ENCODE results near the gene RPRD1A.

RPRD1A gene

DNA sequence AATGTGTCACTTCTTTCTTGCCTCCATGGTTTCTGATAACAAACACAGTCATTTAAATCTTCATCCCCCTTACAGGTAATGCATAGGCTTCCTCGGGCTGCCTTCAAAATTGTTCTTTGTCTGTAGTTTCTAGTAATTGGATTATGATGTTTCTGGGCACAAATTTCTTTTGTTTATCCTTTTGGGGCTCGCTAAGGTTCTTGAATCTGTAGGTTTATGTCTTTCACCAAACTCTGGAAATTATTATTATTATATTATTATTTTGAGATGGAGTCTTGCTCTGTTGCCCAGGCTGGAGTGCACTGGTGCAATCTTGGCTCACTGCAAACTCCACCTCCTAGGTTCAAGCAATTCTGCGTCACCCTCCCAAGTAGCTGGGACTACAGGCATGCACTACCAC lies 111.1 kb downstream of the RPRD1A start:
- TF ChIP-seq, protein P1, sequence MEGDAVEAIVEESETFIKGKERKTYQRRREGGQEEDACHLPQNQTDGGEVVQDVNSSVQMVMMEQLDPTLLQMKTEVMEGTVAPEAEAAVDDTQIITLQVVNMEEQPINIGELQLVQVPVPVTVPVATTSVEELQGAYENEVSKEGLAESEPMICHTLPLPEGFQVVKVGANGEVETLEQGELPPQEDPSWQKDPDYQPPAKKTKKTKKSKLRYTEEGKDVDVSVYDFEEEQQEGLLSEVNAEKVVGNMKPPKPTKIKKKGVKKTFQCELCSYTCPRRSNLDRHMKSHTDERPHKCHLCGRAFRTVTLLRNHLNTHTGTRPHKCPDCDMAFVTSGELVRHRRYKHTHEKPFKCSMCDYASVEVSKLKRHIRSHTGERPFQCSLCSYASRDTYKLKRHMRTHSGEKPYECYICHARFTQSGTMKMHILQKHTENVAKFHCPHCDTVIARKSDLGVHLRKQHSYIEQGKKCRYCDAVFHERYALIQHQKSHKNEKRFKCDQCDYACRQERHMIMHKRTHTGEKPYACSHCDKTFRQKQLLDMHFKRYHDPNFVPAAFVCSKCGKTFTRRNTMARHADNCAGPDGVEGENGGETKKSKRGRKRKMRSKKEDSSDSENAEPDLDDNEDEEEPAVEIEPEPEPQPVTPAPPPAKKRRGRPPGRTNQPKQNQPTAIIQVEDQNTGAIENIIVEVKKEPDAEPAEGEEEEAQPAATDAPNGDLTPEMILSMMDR (conservative IDR thresholded peaks at IDR 0.05; ENCODE audit: low read depth, low read length) = no peak
- DNase-seq (ENCODE audit: low read depth) = no peak
- no peak overlapping the region for H3K4me3 ChIP-seq (ENCODE audit: low read depth, low read length)

DNA sequence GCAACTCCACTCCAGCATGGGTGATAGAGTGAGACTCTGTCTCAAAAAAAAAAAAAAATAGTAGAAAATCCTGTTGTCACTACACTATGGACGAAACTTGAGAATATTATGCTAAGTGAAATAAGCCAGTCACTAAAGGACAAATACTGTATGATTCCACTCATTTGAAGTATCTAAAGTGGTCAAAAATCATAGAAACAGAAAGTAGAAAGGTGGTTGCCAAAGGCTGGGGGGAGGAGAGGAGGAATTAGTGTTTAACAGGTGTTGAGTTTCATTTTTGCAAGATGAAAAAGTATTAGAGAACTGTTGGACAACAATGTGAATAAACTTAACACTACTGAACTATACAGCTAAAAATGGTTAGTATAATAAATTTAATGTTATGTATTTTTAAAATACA lies 113.7 kb downstream of the RPRD1A start:
- TF ChIP-seq, protein P1 (conservative IDR thresholded peaks at IDR 0.05; ENCODE audit: low read depth, low read length) = no peak
- no peak overlapping the region for H3K4me3 ChIP-seq (ENCODE audit: low read depth, low read length)
- DNase-seq (ENCODE audit: low read depth) = no peak

DNA sequence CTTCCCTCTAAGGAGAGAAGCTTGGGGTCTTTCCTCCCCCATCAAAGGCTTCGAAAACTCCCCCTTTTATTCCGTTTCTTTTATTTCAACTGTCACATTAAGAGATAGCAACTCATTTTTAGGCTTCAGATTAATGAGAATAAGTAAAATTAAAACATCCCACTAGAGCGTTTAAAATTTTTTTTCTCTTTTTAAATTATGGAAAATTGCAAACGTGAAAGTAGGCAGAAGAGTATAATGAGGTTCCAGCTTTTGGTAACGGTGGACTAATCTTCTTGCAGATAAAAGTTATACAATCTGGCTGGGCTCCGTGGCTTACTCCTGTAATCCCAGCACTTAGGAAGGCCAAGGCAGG lies 116.8 kb downstream of the RPRD1A start:
- DNase-seq (ENCODE audit: low read depth) = no peak
- TF ChIP-seq, protein P1 (conservative IDR thresholded peaks at IDR 0.05; ENCODE audit: low read depth, low read length) = no peak
- H3K4me3 ChIP-seq (ENCODE audit: low read depth, low read length) = no peak overlapping the region

DNA sequence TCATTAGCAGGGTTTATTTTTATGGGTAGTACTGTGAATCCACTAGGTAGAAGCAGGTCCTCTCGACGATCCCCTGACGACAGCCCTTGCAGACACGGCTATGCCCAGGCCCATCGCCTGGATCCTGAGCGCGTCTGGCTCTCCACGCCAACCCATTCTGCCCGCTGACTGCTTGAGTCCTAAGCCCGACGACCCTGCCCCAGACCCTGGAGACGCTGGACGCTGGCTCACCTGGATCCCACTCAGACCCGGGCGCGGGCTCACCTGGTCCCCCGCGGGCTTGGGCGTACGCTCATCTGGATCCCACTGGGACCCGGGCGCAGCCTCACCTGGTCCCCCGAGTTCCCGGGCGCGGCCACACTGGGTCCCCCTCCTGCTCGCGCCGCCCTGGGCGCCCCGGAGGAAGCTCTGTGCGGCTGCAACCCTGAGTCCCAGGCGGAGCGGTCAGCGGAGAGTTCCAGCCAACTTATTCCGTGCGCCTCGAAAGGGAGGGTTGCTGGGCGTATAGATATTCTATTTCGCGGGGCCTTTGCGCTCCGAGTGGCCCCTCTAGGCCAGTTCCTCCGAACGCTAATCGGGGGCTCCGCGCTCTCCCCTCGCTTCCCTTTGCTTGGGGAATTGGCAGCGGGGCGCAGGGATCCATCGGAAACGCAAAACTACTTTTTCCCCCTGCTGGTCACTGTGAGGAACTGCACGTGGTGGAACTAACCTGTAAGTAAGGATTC lies 117.3 kb downstream of the RPRD1A start:
- peak; percentile 77 for DNase-seq (ENCODE audit: low read depth)
- TF ChIP-seq, protein P1 (conservative IDR thresholded peaks at IDR 0.05; ENCODE audit: low read depth, low read length) = peak; percentile 91
- H3K4me3 ChIP-seq (ENCODE audit: low read depth, low read length) = peak overlapping the region; percentile 63

DNA sequence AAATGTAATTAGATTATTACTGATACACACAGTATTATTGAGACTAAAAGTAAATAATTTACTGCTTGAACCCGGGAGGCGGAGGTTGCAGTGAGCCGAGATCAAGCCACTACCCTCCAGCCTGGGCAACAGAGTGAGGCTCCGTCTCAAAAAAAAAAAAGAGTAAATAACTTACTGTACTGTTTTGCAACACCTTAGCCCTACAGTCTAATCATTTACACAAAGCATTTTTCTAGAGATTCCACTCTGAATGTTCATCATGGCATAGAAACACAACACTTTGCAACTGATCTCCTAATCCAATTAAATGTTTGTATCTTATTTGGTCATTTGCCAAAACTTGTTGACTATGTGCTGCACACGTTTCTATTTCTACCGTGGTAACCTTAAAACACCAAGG lies 118.3 kb downstream of the RPRD1A start:
- H3K4me3 ChIP-seq (ENCODE audit: low read depth, low read length) = no peak overlapping the region
- TF ChIP-seq, protein P1 (conservative IDR thresholded peaks at IDR 0.05; ENCODE audit: low read depth, low read length) = no peak
- DNase-seq (ENCODE audit: low read depth) = no peak

DNA sequence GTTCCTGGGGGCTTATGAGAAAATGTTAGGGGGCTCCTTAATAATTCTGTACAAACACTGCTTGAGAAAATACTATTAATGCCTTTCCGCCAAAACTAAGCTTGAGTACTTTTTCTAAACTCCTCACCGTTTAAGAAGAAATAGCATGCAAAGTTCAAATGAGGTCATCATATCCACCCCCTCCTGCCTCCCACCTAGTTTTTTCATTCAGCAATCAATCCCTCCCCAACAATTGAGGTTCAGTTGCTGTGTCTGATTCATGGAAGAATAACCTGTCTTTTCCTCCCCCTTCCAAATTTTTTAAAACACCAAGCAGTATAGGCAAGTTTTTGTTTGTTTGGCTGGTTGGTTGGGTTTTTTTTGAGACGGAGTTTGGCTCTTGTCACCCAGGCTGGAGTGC lies 119.3 kb downstream of the RPRD1A start:
- DNase-seq (ENCODE audit: low read depth) = no peak
- TF ChIP-seq, protein P1 (conservative IDR thresholded peaks at IDR 0.05; ENCODE audit: low read depth, low read length) = no peak
- no peak overlapping the region for H3K4me3 ChIP-seq (ENCODE audit: low read depth, low read length)

DNA sequence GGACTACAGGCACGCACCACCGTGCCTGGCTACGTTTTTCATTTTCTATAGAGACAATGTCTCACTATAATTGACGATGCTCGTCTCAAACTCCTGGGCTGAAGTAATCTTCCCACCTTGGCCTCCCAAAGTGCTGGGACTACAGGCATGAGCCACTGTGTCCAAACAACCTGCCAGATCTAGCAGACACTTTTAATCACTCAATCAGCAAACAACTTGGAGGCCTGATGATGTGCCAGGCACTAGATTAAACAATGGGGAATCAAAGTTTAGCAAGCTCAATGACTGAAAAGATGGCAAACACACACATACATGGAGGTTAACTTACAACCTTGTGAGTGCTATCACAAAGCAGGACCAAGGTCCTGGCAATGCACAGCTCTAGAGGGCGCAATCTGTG lies 124.7 kb downstream of the RPRD1A start:
- no peak overlapping the region for H3K4me3 ChIP-seq (ENCODE audit: low read depth, low read length)
- DNase-seq (ENCODE audit: low read depth) = no peak
- TF ChIP-seq, protein P1 (conservative IDR thresholded peaks at IDR 0.05; ENCODE audit: low read depth, low read length) = no peak

All from choroid plexus epithelial cell (primary cell).